Colonic mucosa (tissue), 4 donors: ENCODE results near the gene MARCHF2. TPM values are rescaled to one million over a fixed set of nuclear protein-coding genes. Genes with fewer than 3 reads are reported as not detected.
"Not testable (repeated sequence)": the region's sequence is repeated elsewhere in the genome, so short reads cannot be mapped to it uniquely, and the experiment has no call there.

Experiments
- DNase-seq: peaks from one replicate; pipeline ENCODE4 v3.0.0-alpha.2; 2020
- H3K27ac ChIP-seq: fragments of 200-600 bp; one replicate; pipeline ENCODE4 v1.8.0; 2021
- H3K27me3 ChIP-seq: fragments of 200-600 bp; one replicate; pipeline ENCODE4 v1.8.0; 2021
- H3K36me3 ChIP-seq: fragments of 200-600 bp; one replicate; pipeline ENCODE4 v1.8.0; 2021
- H3K4me1 ChIP-seq: fragments of 200-600 bp; one replicate; pipeline ENCODE4 v1.8.0; 2021; ENCODE audit warnings: mild to moderate bottlenecking
- H3K4me3 ChIP-seq: fragments of 200-600 bp; one replicate; pipeline ENCODE4 v1.8.0; 2021
- H3K9ac ChIP-seq, 2 donors: one replicate each; pipeline ENCODE4 v1.7.0; 2013; ENCODE audit warnings: control low read depth in 2 of 2, low read depth in 2 of 2, low read length in 2 of 2
- H3K9me3 ChIP-seq: fragments of 200-600 bp; one replicate; pipeline ENCODE4 v1.8.0; 2021
- CTCF ChIP-seq: fragments of 200-600 bp; IDR thresholded peaks from one replicate; pipeline ENCODE4 v1.8.0; 2022; ENCODE audit warnings: antibody characterized with exemption, mild to moderate bottlenecking
- intact Hi-C: fragments of 100-400 bp; cut with DNase I; formaldehyde crosslinking; loops from one replicate; pipeline ENCODE4 v1.14.1; 2022
- total RNA-seq, 2 donors: library from RNA; stranded (reverse); fragmentation: NEBNext Ultra II Directional in 1 of 2; extraction: Animal tissue kit (Norgen Biotek cat#: 25700) in 1 of 2; gene quantifications; one replicate each; pipeline ENCODE4 v1.2.1, GENCODE V29; 2021
- donor health status: healthy.
- donor health status: DM: no; HTN: no; CAD: no.
- donor health status: DM: no; HTN: no; CAD: no.

MARCHF2 gene
- total RNA-seq, 2 donors from 2014 or later = 18.8 to 33.1 TPM

- intact Hi-C loops = no loop called here
- Histone ChIP-seq H3K36me3 (no peaks in the 10 kb centered on the region), H3K9me3 (no peaks in the 10 kb centered on the region), H3K27me3 (no peaks in the 10 kb centered on the region), H3K9ac (peak overlapping the region in 1 of 2 donors; percentile 40), H3K4me3 (no peak overlapping the region), H3K27ac (peak overlapping the region; percentile 18), H3K4me1 (peaks cover 17% of the 10 kb centered on the region)
- peak; percentile 79 for DNase-seq
- no peak for TF ChIP-seq CTCF
Measured at GRCh38 chr19:8367327-8368001, 45.6 kb upstream of the MARCHF2 start.

- H3K27ac ChIP-seq = no peak overlapping the region
- intact Hi-C loops = no loop called here
- peak overlapping the region in 1 of 2 donors; percentile 31 for H3K9ac ChIP-seq
- DNase-seq = no peak
- H3K36me3 ChIP-seq = no peaks in the 10 kb centered on the region
- H3K4me3 ChIP-seq = no peak overlapping the region
- TF ChIP-seq CTCF = no peak
- peaks cover 8% of the 10 kb centered on the region for H3K4me1 ChIP-seq
- H3K27me3 ChIP-seq = no peaks in the 10 kb centered on the region
- no peaks in the 10 kb centered on the region for H3K9me3 ChIP-seq
Measured at GRCh38 chr19:8370176-8371010, 42.7 kb upstream of the MARCHF2 start.

- intact Hi-C loops = no loop called here
- TF ChIP-seq CTCF = no peak
- no peak overlapping the region for H3K27ac ChIP-seq
- DNase-seq = no peak
- H3K9me3 ChIP-seq = no peaks in the 10 kb centered on the region
- H3K36me3 ChIP-seq = no peaks in the 10 kb centered on the region
- H3K27me3 ChIP-seq = no peaks in the 10 kb centered on the region
- peaks cover 8% of the 10 kb centered on the region for H3K4me1 ChIP-seq
- H3K9ac ChIP-seq = peak overlapping the region; percentile 1 to 4
- H3K4me3 ChIP-seq = no peak overlapping the region
Measured at GRCh38 chr19:8371011-8371804, 41.9 kb upstream of the MARCHF2 start.

- Histone ChIP-seq H3K4me3 (no peak overlapping the region), H3K27ac (no peak overlapping the region), H3K36me3 (no peaks in the 10 kb centered on the region), H3K27me3 (no peaks in the 10 kb centered on the region), H3K9ac (no peak overlapping the region), H3K9me3 (no peaks in the 10 kb centered on the region), H3K4me1 (no peaks in the 10 kb centered on the region)
- no peak for TF ChIP-seq CTCF
- intact Hi-C loops = no loop called here
- no peak for DNase-seq
Measured at GRCh38 chr19:8373867-8374813, 39.0 kb upstream of the MARCHF2 start.

GRCh38 chr19:8375766-8376165, 37.3 kb upstream of the MARCHF2 start:
- H3K36me3 ChIP-seq, H3K9me3 ChIP-seq, intact Hi-C loops, H3K4me3 ChIP-seq, H3K4me1 ChIP-seq, H3K27ac ChIP-seq, DNase-seq, H3K27me3 ChIP-seq, H3K9ac ChIP-seq: not testable (repeated sequence)

- H3K27ac ChIP-seq, H3K4me3 ChIP-seq, H3K36me3 ChIP-seq, H3K27me3 ChIP-seq, H3K4me1 ChIP-seq, H3K9me3 ChIP-seq, intact Hi-C loops, DNase-seq, H3K9ac ChIP-seq: not testable (repeated sequence)
Measured at GRCh38 chr19:8376373-8376974, 36.6 kb upstream of the MARCHF2 start.
